Measurements from ENCODE around the gene SYT17.

The SYT17 gene

GRCh38 chr16:19315889-19316433 is 147.9 kb downstream of the SYT17 start:
- DNase-seq (ENCODE audit: low read depth, low spot score), result no peak
- TF ChIP-seq FOXP2 (optimal IDR thresholded peaks at IDR 0.05; ENCODE audit: control extremely low read depth, extremely low read length, insufficient read depth), result no peak
- no peak for TF ChIP-seq POLR2AphosphoS5 (IDR thresholded peaks at IDR 0.05; ENCODE audit: borderline replicate concordance, low read depth, low read length)
- TF ChIP-seq EZH2 (IDR thresholded peaks at IDR 0.05), result no peak
- Histone ChIP-seq H3K9me3 (ENCODE audit: low read depth, low read length) (no peaks in the 10 kb centered on the region), H3K36me3 (ENCODE audit: insufficient read depth, low read length) (no peaks in the 10 kb centered on the region), H3K9ac (ENCODE audit: insufficient read length) (no peak overlapping the region), H3K4me3 (no peak overlapping the region), H3K27ac (no peak overlapping the region)

- Histone ChIP-seq H3K4me3 (no peak overlapping the region), H3K36me3 (ENCODE audit: insufficient read depth, low read length) (no peaks in the 10 kb centered on the region), H3K9me3 (ENCODE audit: low read depth, low read length) (no peaks in the 10 kb centered on the region), H3K27ac (no peak overlapping the region), H3K9ac (ENCODE audit: insufficient read length) (no peak overlapping the region)
- no peak for TF ChIP-seq FOXP2 (optimal IDR thresholded peaks at IDR 0.05; ENCODE audit: control extremely low read depth, extremely low read length, insufficient read depth)
- no peak for TF ChIP-seq POLR2AphosphoS5 (IDR thresholded peaks at IDR 0.05; ENCODE audit: borderline replicate concordance, low read depth, low read length)
- no peak for TF ChIP-seq EZH2 (IDR thresholded peaks at IDR 0.05)
- no peak for DNase-seq (ENCODE audit: low read depth, low spot score)
Measured at GRCh38 chr16:19316846-19317245, 148.8 kb downstream of the SYT17 start.

All from SK-N-MC (cell line).